RCC 7860 (cell line): ENCODE results near the gene NRP1.
A peak's percentile ranks its signal among the peaks of the same experiment; 100 is the strongest.

Experiments
- DNase-seq: peaks from one replicate; pipeline ENCODE4 v3.0.0-alpha.2; 2015; ENCODE audit warnings: low spot score
- FAIRE-seq: peaks from 2 replicates; lab custom pipeline; 2012; peaks lifted over from hg19 to GRCh38; lab: Jason Lieb, UNC

NRP1 gene

DNA sequence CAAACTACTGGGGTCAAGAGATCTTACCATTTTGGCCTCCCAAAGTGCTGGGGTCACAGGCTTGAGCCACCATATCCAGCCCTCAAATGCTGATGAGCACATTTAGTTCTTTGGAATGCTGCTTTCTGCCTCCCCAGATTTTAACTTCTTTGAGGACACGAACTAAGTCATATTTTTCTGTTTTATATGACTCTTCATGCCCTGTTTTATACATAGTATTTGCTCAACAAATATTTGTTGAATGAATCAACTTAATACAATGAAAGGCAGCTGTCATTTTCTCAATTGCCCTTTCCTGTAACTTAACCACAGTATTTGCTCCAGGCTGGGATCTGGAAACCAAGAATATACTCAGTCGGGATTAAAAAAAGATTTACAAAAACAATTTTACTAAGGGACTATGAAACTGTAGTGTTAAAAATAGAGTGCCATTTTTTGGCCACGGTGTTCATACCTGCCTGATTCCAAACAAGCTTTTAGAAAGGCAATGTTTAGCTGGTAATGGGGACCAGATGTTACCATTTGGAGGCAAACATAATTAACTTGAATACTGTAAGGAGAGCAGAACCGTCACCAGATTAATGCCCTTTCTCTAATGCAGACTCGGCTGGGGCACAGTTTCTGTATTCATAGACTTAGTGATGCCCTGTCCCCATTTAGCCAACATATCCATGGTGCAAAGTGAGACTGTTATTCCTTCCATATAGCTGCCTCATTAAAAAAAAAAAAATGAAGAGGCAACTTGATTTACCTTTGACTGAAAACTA lies 117.6 kb downstream of the NRP1 start:
- peak; percentile 92 for FAIRE-seq
- peak; percentile 82 for DNase-seq

DNA sequence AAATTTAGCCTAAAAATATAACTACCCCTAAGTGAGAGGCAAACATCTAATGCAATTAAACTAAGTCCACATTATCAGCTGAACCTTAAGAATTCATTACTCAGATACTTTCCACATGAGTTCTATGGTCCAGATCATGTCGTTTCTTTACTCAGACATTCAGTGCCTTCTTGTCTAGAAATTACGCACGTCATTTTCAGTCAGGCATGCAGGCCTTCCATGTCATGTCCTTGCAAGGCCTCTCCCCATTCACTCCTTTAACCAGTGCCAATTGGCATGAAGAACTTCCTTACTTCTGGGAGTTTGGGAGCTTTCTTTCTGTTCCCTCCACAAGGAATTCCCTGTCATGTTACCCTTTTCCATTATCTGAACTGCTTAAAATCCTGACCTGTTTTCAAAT lies 118.8 kb downstream of the NRP1 start:
- FAIRE-seq, result no peak
- DNase-seq, result no peak

DNA sequence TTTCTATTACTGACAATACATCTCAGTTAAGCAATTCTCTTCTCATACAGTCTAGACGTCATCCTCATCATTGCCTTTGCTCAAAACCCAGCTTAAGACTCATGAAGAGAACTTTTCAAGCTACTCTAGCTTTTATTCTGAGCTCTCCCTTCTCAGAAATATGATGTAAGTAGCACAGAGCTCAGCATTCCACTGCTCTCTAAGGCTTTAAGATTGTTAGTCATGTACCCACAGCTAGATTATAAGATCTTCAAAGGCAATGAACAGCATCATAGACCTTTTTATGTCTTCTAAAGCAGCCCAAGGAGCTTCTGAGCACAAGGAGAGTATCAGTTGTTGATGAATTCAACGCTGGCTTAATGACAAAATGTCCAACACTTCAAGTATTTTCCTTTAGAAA lies 119.3 kb downstream of the NRP1 start:
- FAIRE-seq (no peak), DNase-seq (no peak)

DNA sequence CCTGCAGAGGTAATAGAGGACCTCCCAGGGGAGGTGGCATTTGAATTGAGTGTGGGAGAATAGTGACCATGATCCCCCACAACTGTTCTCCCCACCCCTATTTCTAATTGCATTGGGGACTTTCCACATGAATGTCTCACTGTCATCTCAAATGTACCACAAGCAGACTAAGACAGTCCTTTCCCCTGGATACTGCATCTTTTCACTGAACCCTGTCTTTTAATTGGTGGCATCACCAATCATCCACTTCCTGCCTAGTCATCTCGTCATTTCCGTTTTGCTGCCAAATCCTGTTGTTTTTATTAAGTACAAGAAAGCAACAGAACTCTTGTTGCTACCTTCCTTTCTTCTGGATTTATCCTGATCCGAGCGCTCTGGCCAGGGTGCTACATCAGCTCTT lies 120.3 kb downstream of the NRP1 start:
- FAIRE-seq, result no peak
- no peak for DNase-seq

DNA sequence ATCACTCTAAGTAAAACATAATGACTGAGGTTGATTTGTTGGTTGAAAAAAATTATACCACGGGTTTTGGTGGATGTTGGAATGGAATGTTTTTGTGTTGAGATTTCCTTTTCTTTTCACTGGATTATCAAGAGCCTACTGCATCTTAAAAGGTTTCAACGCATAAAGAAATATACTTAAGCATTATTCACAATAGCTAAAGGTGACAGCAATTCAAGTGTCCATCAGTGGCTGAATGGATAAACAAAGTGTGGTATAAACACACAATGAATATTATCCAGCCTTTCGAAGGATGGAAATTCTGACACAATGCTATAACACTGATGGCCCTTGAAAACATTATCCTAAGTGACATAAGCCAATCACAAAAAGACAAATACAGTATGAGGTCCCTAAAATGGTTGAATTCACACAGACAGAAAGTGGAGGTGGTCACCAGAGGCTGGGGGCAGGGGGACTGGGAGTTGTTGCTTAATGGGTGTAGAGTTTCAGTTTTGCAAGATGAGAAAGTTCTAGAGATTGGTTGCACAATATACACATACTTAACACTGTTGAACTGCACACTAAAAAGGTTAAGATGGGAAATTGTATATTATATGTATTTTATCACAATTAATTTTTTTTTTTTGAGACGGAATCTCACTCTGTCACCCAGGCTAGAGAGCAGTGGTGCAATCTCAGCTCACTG lies 122.3 kb downstream of the NRP1 start:
- DNase-seq (no peak), FAIRE-seq (no peak)

DNA sequence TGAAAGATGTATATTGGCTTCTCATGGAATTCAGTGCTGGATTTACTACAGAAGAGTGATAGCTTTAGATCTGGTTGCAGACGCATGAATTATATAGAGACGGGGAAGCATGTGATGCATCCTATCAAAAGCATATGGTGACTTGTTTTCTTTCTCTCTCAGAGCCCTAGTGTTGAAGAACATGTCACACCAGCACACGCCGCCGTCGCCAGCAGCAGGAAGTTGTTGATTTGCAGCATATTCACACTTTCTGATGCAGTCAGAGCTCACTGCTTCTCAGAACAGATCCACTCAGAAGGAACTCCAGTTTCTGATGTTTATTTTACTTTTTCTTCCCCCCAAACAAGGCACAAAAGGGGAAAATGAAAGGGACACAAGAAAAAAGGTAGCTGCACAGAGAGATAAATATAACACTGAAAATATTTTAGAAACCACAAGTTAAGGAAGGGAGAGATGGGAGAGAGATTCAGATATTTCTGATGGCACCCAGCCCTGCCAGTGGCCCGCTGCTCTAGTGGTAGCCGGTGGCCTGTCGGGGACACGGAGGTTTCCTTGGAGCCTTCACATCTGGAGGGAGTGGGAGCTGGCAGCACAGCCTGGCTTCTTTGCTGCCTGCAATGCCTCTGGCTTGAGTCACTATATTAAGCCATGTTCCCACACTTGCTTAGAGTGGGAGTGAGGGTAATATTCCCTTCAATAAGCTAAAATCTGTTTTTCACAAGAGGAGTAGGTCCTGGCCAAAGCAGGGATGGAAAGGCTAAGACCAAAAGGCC lies 123.2 kb downstream of the NRP1 start:
- FAIRE-seq (no peak), DNase-seq (no peak)

DNA sequence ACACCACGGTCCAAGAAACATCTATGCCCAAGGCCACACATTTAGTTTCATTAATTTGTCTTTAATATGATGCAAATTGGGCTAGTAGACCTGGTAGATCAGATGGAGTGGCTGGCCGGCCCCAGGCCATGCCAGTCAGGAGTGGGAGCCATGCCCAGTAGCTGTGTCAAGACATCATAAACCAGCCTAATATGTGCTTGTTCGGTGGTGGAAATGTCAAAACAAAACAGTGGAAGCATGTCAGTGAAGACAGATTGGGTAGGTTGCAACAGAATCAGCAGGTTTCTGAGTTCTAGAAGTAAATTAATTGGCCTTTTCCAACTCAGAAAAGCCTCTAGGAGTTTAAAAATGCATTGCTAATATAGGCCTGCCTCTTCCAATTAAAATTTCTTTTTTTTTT lies 124.7 kb downstream of the NRP1 start:
- DNase-seq (no peak), FAIRE-seq (no peak)

DNA sequence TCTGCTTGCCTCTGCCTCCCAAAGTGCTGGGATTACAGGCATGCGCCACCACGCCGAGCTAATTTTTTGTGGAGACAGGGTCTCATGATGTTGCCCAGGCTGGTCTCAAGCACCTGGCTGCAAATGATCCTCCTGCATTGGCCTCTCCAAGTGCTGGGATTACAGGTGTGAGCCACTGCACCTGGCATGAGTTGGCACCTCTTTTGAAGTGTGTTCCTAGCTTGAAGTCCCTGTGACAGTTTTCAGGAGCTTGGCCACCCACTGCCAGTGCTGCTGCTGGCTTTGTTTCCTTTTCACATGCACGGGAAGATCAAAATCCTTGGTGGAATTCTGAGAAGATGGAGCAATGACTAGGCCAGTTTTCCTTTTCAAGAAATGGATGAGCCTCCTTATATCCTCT lies 126.3 kb downstream of the NRP1 start:
- no peak for FAIRE-seq
- DNase-seq, result no peak

DNA sequence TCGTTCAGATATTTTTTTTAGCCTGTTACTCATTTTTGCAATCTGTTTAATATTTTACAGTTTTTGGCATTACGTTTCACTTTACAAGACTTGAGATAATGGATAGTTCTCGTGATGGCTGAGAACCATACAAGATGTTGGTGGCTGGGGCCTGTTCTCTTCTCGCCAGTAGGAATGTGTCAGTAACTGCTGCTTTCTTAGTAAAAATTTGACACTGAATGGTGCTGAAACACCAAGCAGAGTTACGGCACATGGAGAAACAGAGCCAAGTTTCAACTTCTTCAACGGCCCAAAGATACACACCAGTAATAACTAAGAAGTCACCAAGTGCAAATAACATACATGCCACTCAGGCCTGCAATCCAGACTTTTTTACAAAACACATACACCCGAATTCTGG lies 130.4 kb downstream of the NRP1 start:
- no peak for DNase-seq
- FAIRE-seq, result no peak

DNA sequence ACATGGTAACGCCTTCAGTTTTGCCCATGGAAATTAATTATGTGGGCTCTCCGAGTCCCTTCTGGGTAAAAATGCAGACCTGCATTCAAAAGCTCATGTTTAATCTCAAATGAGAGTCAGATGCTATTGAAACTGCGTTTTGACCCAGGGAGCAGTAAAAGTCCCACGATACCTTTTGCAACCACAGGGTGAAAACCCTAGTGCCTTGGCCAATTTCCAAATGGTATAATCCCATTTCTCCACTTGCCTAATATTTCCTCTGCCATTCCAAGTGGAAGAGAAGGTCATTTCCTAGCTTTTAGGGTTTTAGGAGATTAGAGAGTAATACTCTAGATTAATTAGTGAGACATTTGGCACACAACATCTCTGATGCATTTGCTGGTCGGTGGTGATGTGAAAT lies 132.5 kb downstream of the NRP1 start:
- FAIRE-seq (no peak), DNase-seq (no peak)

DNA sequence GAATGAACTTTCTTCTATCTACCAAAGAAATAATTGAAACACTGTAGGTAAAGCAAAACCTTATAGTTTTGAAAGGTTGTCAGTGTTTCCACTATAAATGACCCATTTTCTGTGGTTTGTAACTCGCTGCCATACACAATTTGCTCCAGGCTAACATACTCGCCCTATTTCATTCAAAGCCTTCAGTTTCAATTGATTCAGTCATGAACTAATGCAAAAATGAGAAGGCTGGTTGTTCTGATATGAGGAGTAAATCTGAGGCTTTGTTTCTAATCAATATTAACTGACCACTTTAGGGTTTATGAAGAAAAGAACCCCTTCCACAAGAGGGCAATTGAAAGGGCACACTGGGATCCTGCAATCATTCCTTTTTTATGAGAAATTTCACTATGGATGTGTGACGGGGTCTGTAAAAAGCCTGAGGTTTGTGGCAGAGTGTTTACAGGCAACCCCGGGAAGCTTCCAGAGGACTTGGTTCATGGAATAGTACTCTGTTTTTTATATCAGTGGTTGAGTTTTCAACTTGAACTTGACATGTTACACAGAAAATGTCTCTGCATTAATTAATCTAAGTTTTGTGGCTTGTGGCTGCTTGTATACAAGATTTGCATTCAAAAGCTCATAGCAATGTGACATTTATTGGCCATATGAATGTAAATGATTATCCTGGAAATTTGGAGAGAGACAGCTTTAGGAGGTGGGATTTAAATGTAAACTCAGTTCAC lies 133.2 kb downstream of the NRP1 start:
- no peak for FAIRE-seq

DNA sequence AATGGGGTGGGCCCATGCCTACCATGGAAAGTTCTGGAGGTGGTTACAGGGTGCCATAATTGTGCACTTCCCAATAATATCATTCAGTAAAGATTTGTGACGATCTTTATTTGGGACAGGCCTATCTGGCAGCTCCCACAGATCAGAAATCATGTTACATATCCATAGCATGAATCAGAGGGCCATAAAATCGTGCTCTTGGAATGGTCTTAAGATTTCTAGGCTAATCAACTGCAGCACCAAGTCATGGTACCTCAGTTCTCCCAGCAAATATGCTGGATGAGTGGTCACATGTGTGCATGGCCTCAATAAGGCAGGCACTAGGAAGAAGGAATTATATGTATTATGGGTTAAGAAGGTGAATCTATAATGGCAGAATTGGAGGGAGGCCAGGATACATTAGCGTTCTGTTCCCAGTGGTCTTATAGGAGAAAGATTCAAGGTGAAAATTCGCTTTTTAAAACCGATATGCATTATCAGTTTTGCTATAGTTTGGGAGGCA lies 134.7 kb downstream of the NRP1 start:
- FAIRE-seq (no peak), DNase-seq (no peak)

More for the DNA sequence above, 133.2 kb downstream of the NRP1 start:
- DNase-seq, result no peak

DNA sequence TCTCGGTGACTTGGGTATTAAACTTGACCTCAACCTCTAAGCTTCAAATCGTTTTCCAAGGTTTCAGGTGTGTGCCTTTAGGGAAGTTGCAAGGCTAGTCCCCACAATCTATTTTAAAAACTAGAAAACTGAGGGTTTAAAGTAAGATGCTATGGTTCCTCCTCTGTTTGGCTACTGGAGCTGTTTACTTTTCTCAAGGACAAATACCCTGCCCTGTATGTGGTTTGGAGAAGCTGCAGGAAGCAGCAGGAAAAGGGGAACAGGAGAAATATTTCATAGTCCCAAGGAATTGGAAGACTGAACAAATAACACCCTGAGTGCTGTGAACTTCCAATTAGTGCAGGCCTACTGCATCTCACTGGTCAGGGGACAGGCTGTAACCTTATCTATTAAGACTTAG lies 135.9 kb downstream of the NRP1 start:
- no peak for FAIRE-seq
- no peak for DNase-seq

DNA sequence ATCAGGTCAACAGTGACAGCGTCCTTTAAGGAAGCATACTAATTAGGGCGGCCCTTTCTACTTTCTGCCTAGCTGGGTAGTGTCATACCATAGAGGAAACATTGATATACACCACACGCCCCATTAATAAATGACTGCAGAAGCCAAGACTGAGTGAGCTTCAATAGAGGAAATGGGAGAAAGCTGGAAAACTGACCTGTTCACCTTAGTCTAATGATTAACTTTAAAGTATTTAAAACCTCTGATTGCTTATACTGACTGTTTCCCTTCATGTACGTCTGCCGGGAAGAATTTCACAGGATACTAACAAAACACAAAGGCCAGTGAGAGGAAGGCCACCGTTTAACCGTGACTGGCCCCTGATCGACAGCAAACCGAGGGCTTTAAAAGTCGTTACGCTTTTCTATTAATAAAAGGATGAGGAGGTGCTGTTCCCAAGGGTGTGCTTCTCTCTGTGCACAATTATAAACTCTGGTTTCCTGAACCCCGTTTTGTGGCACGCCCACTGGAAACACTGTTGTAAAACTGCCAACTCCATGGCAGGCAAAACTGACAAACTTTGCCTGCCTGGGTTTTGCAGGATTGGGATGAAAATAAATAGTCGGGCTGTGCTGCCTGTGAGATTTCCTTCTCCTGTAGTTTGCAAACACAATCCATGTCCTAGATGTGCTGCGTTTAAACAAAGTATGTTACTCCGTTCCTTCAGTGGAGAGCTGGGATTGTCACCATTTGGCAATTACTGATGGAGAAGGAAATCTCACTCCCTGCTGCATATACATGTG lies 137.6 kb downstream of the NRP1 start:
- DNase-seq (peak; percentile 95), FAIRE-seq (peak; percentile 98)

DNA sequence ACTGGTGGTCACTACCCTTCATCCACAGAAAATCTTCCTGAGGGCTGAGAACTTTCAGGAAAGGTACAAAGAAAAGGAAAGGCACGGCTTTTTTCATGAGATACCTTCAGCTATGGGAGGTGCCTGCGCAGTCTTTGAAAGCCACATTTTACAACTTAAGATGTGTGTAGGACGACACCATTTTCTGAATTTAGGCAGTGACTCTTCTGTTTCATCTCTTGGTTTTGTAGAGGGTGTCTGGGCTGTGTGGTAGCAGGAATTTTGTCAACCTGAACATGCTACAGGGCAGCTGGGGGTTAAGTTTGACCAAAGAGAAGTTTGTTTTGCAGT lies 138.1 kb downstream of the NRP1 start:
- FAIRE-seq, result no peak
- DNase-seq, result no peak

DNA sequence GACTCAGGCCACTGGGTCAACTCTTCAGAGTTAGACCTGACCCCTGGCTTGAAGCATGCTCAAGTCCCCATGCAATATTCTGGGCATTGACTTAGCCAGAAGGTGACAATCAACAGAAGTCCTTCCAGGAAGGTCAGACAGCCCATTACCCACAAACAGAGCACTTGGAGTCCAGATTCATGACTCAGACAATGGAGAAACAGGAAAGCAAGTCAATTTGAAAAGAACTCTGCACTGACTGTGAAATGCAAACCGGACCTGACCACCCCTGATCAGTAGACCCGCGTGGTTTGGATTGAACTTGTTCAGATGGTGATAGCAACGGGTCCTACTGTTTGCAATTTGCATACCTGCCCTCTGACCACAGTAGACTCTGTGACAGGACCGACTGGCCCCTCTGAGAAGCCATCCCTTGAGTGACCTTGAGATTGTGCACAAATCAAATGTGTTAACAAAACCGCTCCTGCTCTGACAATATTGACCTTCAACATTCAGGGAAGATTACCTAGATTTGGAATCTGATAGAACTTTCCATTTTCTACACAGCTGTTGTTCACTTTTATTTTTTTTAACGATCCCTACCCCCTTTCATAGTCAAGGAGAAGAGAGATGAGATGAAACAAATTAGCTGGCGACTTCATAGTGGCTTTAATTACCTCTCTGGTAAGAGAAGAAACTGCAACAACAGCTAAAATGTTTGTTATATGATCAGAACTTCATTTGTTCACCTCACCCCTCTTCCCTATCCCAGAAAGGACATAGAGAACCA lies 138.7 kb downstream of the NRP1 start:
- peak; percentile 72 for DNase-seq
- peak; percentile 59 for FAIRE-seq

DNA sequence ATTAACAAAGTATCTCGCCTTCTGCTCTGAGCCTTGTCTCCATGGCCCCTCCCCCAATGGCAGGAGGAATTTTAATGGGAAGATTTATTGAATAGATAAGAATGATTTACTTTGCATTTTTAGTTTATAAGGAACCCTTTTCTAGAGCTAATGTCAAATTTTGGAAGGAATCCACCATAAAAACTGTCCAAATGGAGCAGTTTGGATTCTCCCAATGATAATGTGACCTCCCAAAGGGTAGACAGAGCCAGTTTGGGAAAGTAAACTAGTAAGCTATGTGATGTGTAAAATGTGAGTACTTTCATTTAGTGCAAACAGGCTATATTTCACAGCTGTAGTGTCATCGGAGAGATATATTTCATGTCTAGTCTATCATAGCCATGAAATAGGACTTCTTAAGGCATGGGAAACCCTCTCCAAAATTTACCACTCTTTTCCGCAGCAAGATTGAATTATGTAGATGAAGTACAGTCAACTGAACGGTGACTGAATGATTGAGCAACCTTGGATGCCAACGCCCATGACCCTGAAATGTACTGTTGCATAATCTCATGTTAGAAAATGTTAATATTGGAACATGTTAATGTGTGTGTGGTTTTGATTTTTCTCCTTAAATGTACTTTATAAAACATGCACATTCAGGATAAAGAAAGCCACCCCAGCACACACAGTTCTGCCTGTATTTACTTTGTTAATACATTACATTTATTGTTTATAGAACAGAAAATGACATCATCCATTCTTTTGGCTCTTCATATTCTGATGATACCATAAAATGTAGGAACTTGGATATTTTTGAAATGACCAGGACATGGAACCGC lies 140.6 kb downstream of the NRP1 start:
- FAIRE-seq (no peak), DNase-seq (no peak)

DNA sequence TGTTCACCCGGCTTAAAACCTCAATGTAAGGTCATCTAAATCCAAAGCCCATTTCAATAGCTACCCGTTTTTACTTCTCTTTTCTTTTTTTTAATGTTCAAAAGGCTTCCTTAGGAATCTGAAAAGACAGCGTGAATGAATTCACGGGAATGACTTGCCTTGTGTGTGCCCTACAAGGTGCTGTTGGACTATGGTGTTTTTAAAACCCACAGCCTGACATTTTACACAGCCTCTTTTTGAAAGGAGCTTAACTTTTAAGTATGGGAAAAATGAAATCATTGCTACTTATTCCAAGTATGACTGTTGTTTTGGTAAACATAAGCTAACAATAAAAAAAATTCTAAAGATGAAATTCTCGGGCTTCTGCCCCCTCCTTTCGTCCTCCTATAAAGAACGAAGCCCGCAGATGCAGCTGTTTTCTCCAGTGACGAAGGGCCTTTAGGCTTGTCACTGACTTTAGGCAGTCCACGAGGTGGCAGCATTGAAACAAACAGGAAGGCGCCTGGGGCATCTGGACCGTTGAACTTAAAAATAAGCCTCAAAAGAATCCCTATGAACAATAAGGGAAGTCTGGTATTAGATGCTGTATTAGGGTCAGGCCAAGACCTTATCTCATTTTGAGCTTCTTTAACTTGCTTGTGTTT lies 141.3 kb downstream of the NRP1 start:
- FAIRE-seq (peak; percentile 59), DNase-seq (peak; percentile 67)
